Activated T-cell treated with anti-CD3 and anti-CD28 coated beads, Interleukin-2, amount 50 U/mL, for 72 hours (primary cell): Measurements from ENCODE around the gene TASOR2. TPM values are rescaled to one million over a fixed set of nuclear protein-coding genes. Genes with fewer than 3 reads are reported as not detected.
A peak's percentile ranks its signal among the peaks of the same experiment; 100 is the strongest.

Source experiments
- ATAC-seq, 2 donors: fragments of 150-1000 bp; cut with Tn5 transposase; replicated peaks in 1 of 2; 2 replicates each; pipeline ENCODE4 v1.10.0; 2021; ENCODE audit warnings: moderate library complexity in 2 of 2, mild to moderate bottlenecking in 1 of 2
- DNase-seq, 2 donors: peaks; one replicate each; pipeline ENCODE4 v3.0.0; 2021 to 2022; ENCODE audit warnings: mixed read lengths in 1 of 2
- H3K27ac Mint-ChIP-seq: one replicate; pipeline ENCODE4 v1.8.0; 2022; ENCODE audit warnings: mild to moderate bottlenecking, moderate library complexity, mixed read lengths
- H3K27me3 Mint-ChIP-seq: one replicate; pipeline ENCODE4 v1.8.0; 2022; ENCODE audit warnings: low read depth, mixed read lengths
- H3K36me3 Mint-ChIP-seq, 2 donors: one replicate each; pipeline ENCODE4 v1.8.0; 2022; ENCODE audit warnings: mixed read lengths in 2 of 2, mild to moderate bottlenecking in 1 of 2; ENCODE audit not compliant: insufficient read depth in 2 of 2
- H3K4me1 Mint-ChIP-seq: one replicate; pipeline ENCODE4 v1.8.0; 2022; ENCODE audit warnings: low read depth, mixed read lengths
- H3K4me3 Mint-ChIP-seq, 2 donors: one replicate each; pipeline ENCODE4 v1.8.0; 2022; ENCODE audit warnings: mild to moderate bottlenecking in 2 of 2, mixed read lengths in 2 of 2, moderate library complexity in 2 of 2
- H3K9me3 Mint-ChIP-seq, 2 donors: one replicate each; pipeline ENCODE4 v1.8.0; 2022; ENCODE audit warnings: mixed read lengths in 2 of 2
- total RNA-seq, 2 donors: library from RNA; stranded (reverse); gene quantifications; one replicate each; pipeline ENCODE4 v1.2.3, GENCODE V29; 2022

TASOR2 gene
- total RNA-seq, 2 donors from 2014 or later = 40.5 to 47.7 TPM

GRCh38 chr10:5710859-5711258, 26.2 kb downstream of the TASOR2 start:
- Mint-ChIP-seq H3K4me3 (peak overlapping the region; percentile 65 to 93), H3K27me3 (no peaks in the 10 kb centered on the region), H3K27ac (peak overlapping the region; percentile 95), H3K9me3 (peaks cover 1 to 4% of the 10 kb centered on the region in 2 donors), H3K36me3 (peaks cover 0 to 4% of the 10 kb centered on the region in 2 donors), H3K4me1 (peaks cover 75% of the 10 kb centered on the region)
- no peak for DNase-seq
- ATAC-seq = no peak

GRCh38 chr10:5711642-5712041, 27.0 kb downstream of the TASOR2 start:
- Mint-ChIP-seq H3K27ac (peak overlapping the region; percentile 95), H3K27me3 (no peaks in the 10 kb centered on the region), H3K36me3 (peaks cover 0 to 4% of the 10 kb centered on the region in 2 donors), H3K4me1 (peaks cover 68% of the 10 kb centered on the region), H3K9me3 (peaks cover 1 to 4% of the 10 kb centered on the region in 2 donors), H3K4me3 (peak overlapping the region; percentile 65 to 93)
- ATAC-seq (no peak), DNase-seq (no peak)

- H3K27ac Mint-ChIP-seq = peak overlapping the region; percentile 28
- peaks cover 17% of the 10 kb centered on the region for H3K4me1 Mint-ChIP-seq
- H3K27me3 Mint-ChIP-seq = no peaks in the 10 kb centered on the region
- ATAC-seq (no peak), DNase-seq (no peak)
- no peak overlapping the region for H3K4me3 Mint-ChIP-seq
- peaks cover 3 to 4% of the 10 kb centered on the region in 2 donors for H3K36me3 Mint-ChIP-seq
- no peaks in the 10 kb centered on the region for H3K9me3 Mint-ChIP-seq
These were observed 34.9 kb downstream of the TASOR2 start for GRCh38 chr10:5719546-5719945.

DNA sequence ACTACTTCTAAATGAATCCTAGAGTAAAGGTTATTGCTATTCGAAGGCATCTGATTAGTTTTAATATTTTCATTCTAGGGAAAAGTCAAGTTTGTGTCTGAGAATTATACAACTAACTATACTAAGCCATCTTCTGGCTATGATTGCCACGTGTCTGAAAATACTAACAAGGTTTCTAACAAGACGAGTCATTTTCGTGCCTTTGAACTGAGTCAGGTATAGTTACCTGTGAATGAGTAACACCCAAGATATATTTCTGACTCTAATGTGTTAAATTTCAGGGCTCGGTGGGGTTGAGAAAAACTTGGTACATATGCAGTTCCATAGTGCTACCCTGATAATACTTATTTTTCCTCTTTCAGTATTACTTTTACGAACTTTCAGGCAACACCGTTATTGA, 35.5 kb downstream of the TASOR2 start:
- ATAC-seq = no peak

GRCh38 chr10:5723692-5724091, 39.1 kb downstream of the TASOR2 start:
- Mint-ChIP-seq H3K9me3 (no peaks in the 10 kb centered on the region), H3K4me1 (peaks cover 17% of the 10 kb centered on the region), H3K27ac (peak overlapping the region; percentile 47), H3K4me3 (no peak overlapping the region), H3K36me3 (peaks cover 3 to 16% of the 10 kb centered on the region in 2 donors), H3K27me3 (no peaks in the 10 kb centered on the region)
- DNase-seq = no peak
- ATAC-seq = no peak

More for the DNA sequence above, 35.5 kb downstream of the TASOR2 start:
- no peak for DNase-seq
- no peaks in the 10 kb centered on the region for H3K9me3 Mint-ChIP-seq
- H3K36me3 Mint-ChIP-seq = peaks cover 3 to 7% of the 10 kb centered on the region in 2 donors
- no peak overlapping the region for H3K27ac Mint-ChIP-seq
- H3K4me1 Mint-ChIP-seq = peaks cover 17% of the 10 kb centered on the region
- no peaks in the 10 kb centered on the region for H3K27me3 Mint-ChIP-seq
- H3K4me3 Mint-ChIP-seq = no peak overlapping the region

GRCh38 chr10:5730766-5731165, 46.1 kb downstream of the TASOR2 start:
- Mint-ChIP-seq H3K4me1 (peaks cover 52% of the 10 kb centered on the region), H3K27ac (peak overlapping the region; percentile 95)

DNA sequence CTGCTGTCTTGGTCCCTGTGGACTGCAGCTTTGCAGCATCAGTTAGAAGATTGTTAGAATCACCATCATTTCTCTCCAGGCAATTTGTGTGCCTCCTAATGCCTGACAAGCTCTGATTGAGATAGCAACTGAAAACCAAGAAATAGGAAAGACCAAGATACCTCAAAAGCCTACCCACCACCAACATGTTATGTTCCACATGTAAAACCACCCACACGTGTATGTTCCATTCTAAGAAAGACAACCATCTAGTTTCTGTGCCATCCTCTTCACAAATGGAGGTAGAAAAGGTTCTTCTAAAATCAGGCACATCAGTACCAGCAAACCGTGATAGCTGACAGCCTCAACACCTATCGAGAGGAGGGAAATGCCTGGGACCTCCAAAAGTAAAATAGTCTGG, 46.9 kb downstream of the TASOR2 start:
- Mint-ChIP-seq H3K36me3 (peaks cover 3 to 30% of the 10 kb centered on the region in 2 donors), H3K4me1 (peaks cover 52% of the 10 kb centered on the region), H3K4me3 (peak overlapping the region; percentile 10 to 11), H3K27me3 (no peaks in the 10 kb centered on the region), H3K9me3 (no peaks in the 10 kb centered on the region), H3K27ac (peak overlapping the region; percentile 48)
- ATAC-seq (peak; percentile 60 to 73), DNase-seq (no peak)

More at GRCh38 chr10:5730766-5731165, 46.1 kb downstream of the TASOR2 start:
- peak overlapping the region; percentile 46 to 73 for H3K4me3 Mint-ChIP-seq
- peaks cover 2 to 31% of the 10 kb centered on the region in 2 donors for H3K36me3 Mint-ChIP-seq
- no peaks in the 10 kb centered on the region for H3K27me3 Mint-ChIP-seq
- H3K9me3 Mint-ChIP-seq = no peaks in the 10 kb centered on the region
- DNase-seq (no peak), ATAC-seq (no peak)

DNA sequence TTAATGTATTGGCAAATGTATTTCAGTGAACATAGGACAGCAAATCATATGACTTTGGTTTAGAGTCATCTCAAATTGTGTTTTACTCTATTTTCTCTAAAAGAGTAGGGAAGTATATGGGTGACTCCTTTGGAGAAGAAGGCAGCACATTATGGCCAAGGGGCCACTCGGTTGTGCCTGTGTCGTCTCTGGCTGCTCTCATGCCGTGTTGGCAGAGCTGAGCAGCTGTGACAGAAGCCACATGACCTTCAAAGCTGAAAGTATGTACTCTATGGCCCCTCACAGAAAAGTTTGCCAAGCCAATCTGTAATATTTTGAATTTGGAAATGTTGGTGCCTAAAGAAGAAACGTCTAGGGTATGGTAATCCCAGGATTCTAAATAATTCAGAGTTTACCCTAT, 47.5 kb downstream of the TASOR2 start:
- ATAC-seq (no peak), DNase-seq (no peak)
- Mint-ChIP-seq H3K36me3 (peaks cover 4 to 30% of the 10 kb centered on the region in 2 donors), H3K4me1 (peaks cover 52% of the 10 kb centered on the region), H3K27ac (peak overlapping the region; percentile 48), H3K9me3 (no peaks in the 10 kb centered on the region), H3K27me3 (no peaks in the 10 kb centered on the region), H3K4me3 (peak overlapping the region in 1 of 2 donors; percentile 10)

Other genes starting within 250 kb of the TASOR2 start
- gene CALML5, start 185.3 kb upstream of the TASOR2 start, total RNA-seq = not detected
- gene CALML3, start 159.9 kb upstream of the TASOR2 start, total RNA-seq = not detected
- gene ASB13, start 18.2 kb upstream of the TASOR2 start, total RNA-seq = 1 to 10 TPM; 7.0 to 7.8 TPM
- 100 to 1,000 TPM; 275 to 309 TPM for gene GDI2, start 128.6 kb downstream of the TASOR2 start, total RNA-seq
- 1 to 10 TPM; 3.9 to 5.8 TPM for gene ANKRD16, start 205.1 kb downstream of the TASOR2 start, total RNA-seq
- 10 to 100 TPM; 51.0 to 53.6 TPM for gene FBH1, start 205.4 kb downstream of the TASOR2 start, total RNA-seq